ENCODE results near the gene B4GALNT2. TPM values are rescaled to one million over a fixed set of nuclear protein-coding genes. Genes with fewer than 3 reads are reported as not detected.
"Not testable (repeated sequence)": the region's sequence is repeated elsewhere in the genome, so short reads cannot be mapped to it uniquely, and the experiment has no call there.

The B4GALNT2 gene
- polyA plus RNA-seq, 2 of the 4 experiments (the other 2 are of a cell fraction) = 0.36 to 0.49 TPM

DNA sequence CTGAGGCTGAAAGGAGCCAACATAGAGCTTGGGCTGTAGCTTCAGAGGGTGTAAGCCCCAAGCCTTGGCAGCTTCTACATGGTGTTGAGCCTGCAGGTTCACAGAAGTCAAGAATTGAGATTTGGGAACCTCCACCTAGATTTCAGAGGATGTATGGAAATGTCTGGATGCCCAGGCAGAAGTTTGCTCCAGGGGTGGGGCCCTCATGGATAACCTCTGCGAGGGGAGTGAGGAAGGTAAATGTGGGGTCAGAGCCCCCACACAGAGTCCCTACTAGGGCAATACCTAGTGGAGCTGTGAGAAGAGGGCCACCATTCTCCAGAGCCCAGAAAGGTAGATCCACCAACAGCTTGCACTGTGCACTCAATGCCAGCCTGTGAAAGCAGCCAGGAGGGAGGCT is 52.8 kb downstream of the B4GALNT2 start:
- ChIA-PET CTCF (interaction anchor here (1.3 kb wide), 1 partner anchor 38 kb away, joined by 3 read pairs; no protein-coding TSS in a partner anchor), POLR2A (interaction anchor here (0.7 kb wide), 1 partner anchor 22 kb away, joined by 3 read pairs; no protein-coding TSS in a partner anchor)
- not testable (repeated sequence) for H3K4me3 ChIP-seq; H3K4me1 ChIP-seq; FAIRE-seq; H3K4me2 ChIP-seq; DNase-seq (ENCODE audit: low read depth in 1 of 2, low spot score in 1 of 2); ATAC-seq; H3K27ac ChIP-seq
- WGBS (ENCODE audit: missing lambda C conversion rate) = 71% methylated on average over 1 of the region's 1 CpG
- peaks cover 13% of the 10 kb centered on the region for H3K9me3 ChIP-seq
- TF ChIP-seq ZFP36 (IDR thresholded peaks at IDR 0.05; ENCODE audit: borderline replicate concordance, partially characterized antibody) = peak; percentile 27

GRCh38 chr17:49187301-49187700 is 54.7 kb downstream of the B4GALNT2 start:
- no peak for DNase-seq (ENCODE audit: low read depth in 1 of 2, low spot score in 1 of 2)
- Histone ChIP-seq H3K9me3 (peaks cover 13% of the 10 kb centered on the region), H3K4me1 (peaks cover 7% of the 10 kb centered on the region), H3K4me2 (no peak overlapping the region), H3K27ac (no peak overlapping the region), H3K4me3 (no peak overlapping the region)
- CTCF ChIA-PET = interaction anchor here (0.7 to 2.1 kb wide), 2 partner anchors 35 to 40 kb away, joined by 3 to 7 read pairs; no protein-coding TSS in a partner anchor
- no peak for TF ChIP-seq ESRRA (IDR thresholded peaks at IDR 0.05; ENCODE audit: borderline replicate concordance, low read length)
- TF ChIP-seq EHF (CRISPR knock-in tag; IDR thresholded peaks at IDR 0.05) = no peak
- TF ChIP-seq CTCF (IDR thresholded peaks at IDR 0.05) = no peak
- TF ChIP-seq PHF8 (IDR thresholded peaks at IDR 0.05; ENCODE audit: borderline replicate concordance, low read depth) = no peak
- no peak for TF ChIP-seq MAFK (IDR thresholded peaks at IDR 0.05; ENCODE audit: partially characterized antibody)
- no peak for TF ChIP-seq CHD4 (IDR thresholded peaks at IDR 0.05; ENCODE audit: borderline replicate concordance)
- TF ChIP-seq EHMT2 (IDR thresholded peaks at IDR 0.05; ENCODE audit: low read depth) = no peak
- TF ChIP-seq USF2 (IDR thresholded peaks at IDR 0.05) = no peak
- no peak for TF ChIP-seq RFX5 (IDR thresholded peaks at IDR 0.05)
- TF ChIP-seq ZC3H11A (IDR thresholded peaks at IDR 0.05) = no peak
- TF ChIP-seq ZSCAN20 (CRISPR knock-in tag; IDR thresholded peaks at IDR 0.05) = no peak
- no peak for TF ChIP-seq NFE2L2 (conservative IDR thresholded peaks at IDR 0.05; ENCODE audit: low read length)
- WGBS (ENCODE audit: missing lambda C conversion rate) = 70% methylated on average over 3 of the region's 3 CpGs
- ATAC-seq = no peak
- POLR2A ChIA-PET = no interaction called here
- FAIRE-seq = no peak

DNA sequence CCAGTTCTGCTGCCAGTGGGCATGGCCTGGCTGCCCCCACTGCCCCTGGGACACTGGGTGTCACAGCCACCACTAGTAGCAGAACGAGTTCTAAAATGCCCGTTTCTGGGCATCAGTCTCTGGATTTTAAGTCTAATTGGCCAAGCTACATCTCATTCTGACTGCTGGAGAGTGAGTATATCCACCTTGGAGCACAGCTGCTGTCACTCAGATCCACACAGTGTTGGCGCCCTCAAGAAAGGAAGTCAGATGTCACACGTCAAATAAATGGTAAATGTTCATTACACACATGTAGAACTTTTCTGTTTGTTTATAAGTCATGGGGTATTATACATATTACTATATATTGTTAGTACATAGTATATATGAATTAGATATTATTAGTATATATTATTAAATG is 58.4 kb downstream of the B4GALNT2 start:
- DNase-seq (ENCODE audit: low read depth in 1 of 2, low spot score in 1 of 2) (no peak), FAIRE-seq (no peak), ATAC-seq (no peak)
- Histone ChIP-seq H3K4me3 (0 out of 3 replicates have a peak overlapping the region, but pooled peaks have one; percentile 64), H3K9me3 (peaks cover 2% of the 10 kb centered on the region; the same call in 1 of the 3 replicates), H3K4me1 (peaks cover 12% of the 10 kb centered on the region), H3K4me2 (peak overlapping the region; percentile 88), H3K27ac (peak overlapping the region; percentile 82 to 93)
- WGBS (ENCODE audit: missing lambda C conversion rate) = 87% methylated on average over 4 of the region's 4 CpGs
- ChIA-PET CTCF (interaction anchor here (0.8 to 17.4 kb wide), 21 partner anchors 9 to 307 kb away, joined by 3 to 224 read pairs (median 5); partner anchors contain the start of gene PHOSPHO1), POLR2A (interaction anchor here (1.0 kb wide), 1 partner anchor 151 kb away, joined by 3 read pairs; no protein-coding TSS in a partner anchor)
- TF ChIP-seq SREBF2 (IDR thresholded peaks at IDR 0.05) = no peak
- no peak for TF ChIP-seq FOSL2 (IDR thresholded peaks at IDR 0.05)
- no peak for TF ChIP-seq FOSL2 (CRISPR knock-in tag; IDR thresholded peaks at IDR 0.05)
- TF ChIP-seq NFE2L2 (conservative IDR thresholded peaks at IDR 0.05; ENCODE audit: low read length) = no peak
- TF ChIP-seq HDAC2 (IDR thresholded peaks at IDR 0.05) = no peak
- no peak for TF ChIP-seq BHLHE40 (IDR thresholded peaks at IDR 0.05; ENCODE audit: low read depth, low read length)
- no peak for TF ChIP-seq PHF8 (IDR thresholded peaks at IDR 0.05; ENCODE audit: borderline replicate concordance, low read depth)
- no peak for TF ChIP-seq CEBPB (IDR thresholded peaks at IDR 0.05)
- no peak for TF ChIP-seq MAZ (IDR thresholded peaks at IDR 0.05; ENCODE audit: borderline replicate concordance, low read depth, low read length)
- TF ChIP-seq CTCF (IDR thresholded peaks at IDR 0.05) = no peak
- no peak for TF ChIP-seq HES2 (IDR thresholded peaks at IDR 0.05)
- TF ChIP-seq BCL3 (IDR thresholded peaks at IDR 0.05) = no peak
- TF ChIP-seq, protein P1, sequence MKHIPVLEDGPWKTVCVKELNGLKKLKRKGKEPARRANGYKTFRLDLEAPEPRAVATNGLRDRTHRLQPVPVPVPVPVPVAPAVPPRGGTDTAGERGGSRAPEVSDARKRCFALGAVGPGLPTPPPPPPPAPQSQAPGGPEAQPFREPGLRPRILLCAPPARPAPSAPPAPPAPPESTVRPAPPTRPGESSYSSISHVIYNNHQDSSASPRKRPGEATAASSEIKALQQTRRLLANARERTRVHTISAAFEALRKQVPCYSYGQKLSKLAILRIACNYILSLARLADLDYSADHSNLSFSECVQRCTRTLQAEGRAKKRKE (CRISPR knock-in tag; IDR thresholded peaks at IDR 0.05; ENCODE audit: low read depth) = no peak
- no peak for TF ChIP-seq ZC3H11A (IDR thresholded peaks at IDR 0.05)
- TF ChIP-seq ZSCAN20 (CRISPR knock-in tag; IDR thresholded peaks at IDR 0.05) = no peak
- no peak for TF ChIP-seq HOXB5 (CRISPR knock-in tag; IDR thresholded peaks at IDR 0.05)
- TF ChIP-seq ZNF302 (CRISPR knock-in tag; IDR thresholded peaks at IDR 0.05) = no peak

Measured in A549 (cell line).